OCI-LY3 (cell line): ENCODE measurements around the gene ZBTB42.

Experiments
- EZH2phosphoT487 ChIP-seq: fragments of 200-600 bp; shearing (Covaris generic); IDR thresholded peaks from 2 replicates; pipeline ENCODE4 v1.6.1; 2018; ENCODE audit warnings: antibody characterized with exemption, mixed run types, low read depth
- TF ChIP-seq, protein P1 (sequence below): fragments of 200-600, 300-600 bp; sonication (generic); IDR thresholded peaks from 2 replicates; pipeline ENCODE4 v1.5.1; 2014; ENCODE audit warnings: antibody characterized with exemption, low read length, low read depth

DNA sequence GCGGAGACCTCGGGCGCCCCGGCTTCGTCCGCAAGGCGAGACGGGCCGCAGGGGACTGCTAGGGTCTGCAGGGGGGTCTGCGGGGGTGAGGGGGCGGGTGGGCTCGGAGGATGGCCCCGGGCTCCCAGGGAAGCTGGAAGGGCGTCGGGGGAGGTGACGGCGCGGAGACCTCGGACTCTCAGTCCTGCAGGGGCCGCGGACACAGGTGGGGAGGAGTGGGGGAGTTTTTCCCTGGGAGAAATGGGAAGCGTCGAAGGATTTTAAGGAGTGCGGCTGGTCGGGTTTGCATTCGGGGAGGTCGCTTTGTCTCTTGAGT is 25.9 kb downstream of the ZBTB42 start:
- TF ChIP-seq, protein P1, sequence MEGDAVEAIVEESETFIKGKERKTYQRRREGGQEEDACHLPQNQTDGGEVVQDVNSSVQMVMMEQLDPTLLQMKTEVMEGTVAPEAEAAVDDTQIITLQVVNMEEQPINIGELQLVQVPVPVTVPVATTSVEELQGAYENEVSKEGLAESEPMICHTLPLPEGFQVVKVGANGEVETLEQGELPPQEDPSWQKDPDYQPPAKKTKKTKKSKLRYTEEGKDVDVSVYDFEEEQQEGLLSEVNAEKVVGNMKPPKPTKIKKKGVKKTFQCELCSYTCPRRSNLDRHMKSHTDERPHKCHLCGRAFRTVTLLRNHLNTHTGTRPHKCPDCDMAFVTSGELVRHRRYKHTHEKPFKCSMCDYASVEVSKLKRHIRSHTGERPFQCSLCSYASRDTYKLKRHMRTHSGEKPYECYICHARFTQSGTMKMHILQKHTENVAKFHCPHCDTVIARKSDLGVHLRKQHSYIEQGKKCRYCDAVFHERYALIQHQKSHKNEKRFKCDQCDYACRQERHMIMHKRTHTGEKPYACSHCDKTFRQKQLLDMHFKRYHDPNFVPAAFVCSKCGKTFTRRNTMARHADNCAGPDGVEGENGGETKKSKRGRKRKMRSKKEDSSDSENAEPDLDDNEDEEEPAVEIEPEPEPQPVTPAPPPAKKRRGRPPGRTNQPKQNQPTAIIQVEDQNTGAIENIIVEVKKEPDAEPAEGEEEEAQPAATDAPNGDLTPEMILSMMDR: no peak
- no peak for TF ChIP-seq EZH2phosphoT487
